Measurements from ENCODE around the gene F2RL1. TPM values are rescaled to one million over a fixed set of nuclear protein-coding genes. Genes with fewer than 3 reads are reported as not detected.

The F2RL1 gene
- polyA plus RNA-seq, 3 donors, result 38.2 to 43.0 (median 41.5) TPM

Other genes starting within 250 kb of the F2RL1 start
- under 1 TPM; 0.35 to 0.48 (median 0.44) TPM for gene F2RL2, start 195.6 kb upstream of the F2RL1 start, polyA plus RNA-seq (ENCODE audit: insufficient read length in 3 of 3)
- gene F2R, start 102.9 kb upstream of the F2RL1 start, polyA plus RNA-seq (ENCODE audit: insufficient read length in 3 of 3), result 10 to 100 TPM; 66.3 to 75.6 (median 70.0) TPM
- gene S100Z, start 31.0 kb downstream of the F2RL1 start, polyA plus RNA-seq (ENCODE audit: insufficient read length in 3 of 3), result under 1 TPM in 2 of 3 donors, not detected in 1; 0.18 to 0.21 TPM
- 10 to 100 TPM; 25.7 to 33.6 (median 28.4) TPM for gene CRHBP, start 134.0 kb downstream of the F2RL1 start, polyA plus RNA-seq (ENCODE audit: insufficient read length in 3 of 3)
- gene AGGF1, start 211.4 kb downstream of the F2RL1 start, polyA plus RNA-seq (ENCODE audit: insufficient read length in 3 of 3), result 10 to 100 TPM; 32.5 to 34.0 (median 33.5) TPM

All from right renal cortex interstitium (tissue), 3 donors.